Heart left ventricle (tissue), 16 donors: ENCODE data around the gene WNT10A. TPM values are rescaled to one million over a fixed set of nuclear protein-coding genes. Genes with fewer than 3 reads are reported as not detected.
"Not testable (repeated sequence)": the region's sequence is repeated elsewhere in the genome, so short reads cannot be mapped to it uniquely, and the experiment has no call there.

Experiments used
- ATAC-seq, 4 donors: fragments of 200-7000 bp; cut with Tn5 transposase; one replicate each; pipeline ENCODE4 v1.9.1; 2020 to 2022; ENCODE audit warnings: moderate library complexity in 4 of 4, mild to moderate bottlenecking in 3 of 4, moderate number of reproducible peaks in 1 of 4
- DNase-seq, 5 donors: peaks; one replicate each; pipeline ENCODE4 v3.0.0-alpha.2; 2020
- H3K27ac ChIP-seq, 12 donors: fragments of 200-600 bp; sonication (generic) in 4 of 12; one replicate each; pipeline versions ENCODE4 v1.5.0 to v1.8.0; 2016 to 2022; ENCODE audit warnings: mild to moderate bottlenecking in 2 of 12
- H3K27me3 ChIP-seq, 9 donors: fragments of 200-600 bp; sonication (generic) in 2 of 9; one replicate each; pipeline versions ENCODE4 v1.5.1 to v1.8.0; 2016 to 2022; ENCODE audit warnings: mild to moderate bottlenecking in 3 of 9
- H3K36me3 ChIP-seq, 9 donors: fragments of 200-600 bp; sonication (generic) in 2 of 9; one replicate each; pipeline versions ENCODE4 v1.5.0 to v1.8.0; 2018 to 2022; ENCODE audit warnings: mild to moderate bottlenecking in 2 of 9
- H3K4me1 ChIP-seq, 12 donors: fragments of 200-600 bp; sonication (generic) in 4 of 12; one replicate each; pipeline versions ENCODE4 v1.5.0 to v1.8.0; 2016 to 2022; ENCODE audit warnings: mild to moderate bottlenecking in 3 of 12
- H3K4me3 ChIP-seq, 12 donors: fragments of 200-600 bp; sonication (generic) in 4 of 12; one replicate each; pipeline versions ENCODE4 v1.5.0 to v1.8.0; 2017 to 2022; ENCODE audit warnings: mild to moderate bottlenecking in 9 of 12, moderate library complexity in 4 of 12
- H3K9me3 ChIP-seq, 12 donors: fragments of 200-600 bp; sonication (generic) in 4 of 12; one replicate each; pipeline versions ENCODE4 v1.5.0 to v1.8.0; 2016 to 2022; ENCODE audit warnings: mild to moderate bottlenecking in 1 of 12
- CTCF ChIP-seq, 12 donors: fragments of 200-600 bp; sonication (generic) in 4 of 12; IDR thresholded peaks; one replicate each; pipeline versions ENCODE4 v1.5.0 to v1.8.0; 2018 to 2022; ENCODE audit warnings: antibody characterized with exemption in 12 of 12, mild to moderate bottlenecking in 5 of 12
- POLR2A ChIP-seq, 2 donors: fragments of 450-650 bp; IDR thresholded peaks; one replicate each; pipeline ENCODE4 v1.6.1; 2017; ENCODE audit warnings: antibody characterized with exemption in 2 of 2, mild to moderate bottlenecking in 2 of 2, moderate library complexity in 2 of 2
- WGBS, 4 donors: extraction: QIAGEN DNeasy Blood & Tissue Kit in 2 of 4; methylation state at CpG; one replicate each; pipeline versions ENCODE4 v1.1.5 to v1.1.7; 2013 to 2018; 5-methylcytosine and 5-hydroxymethylcytosine counted together
- intact Hi-C, 10 donors: fragments of 100-400 bp; cut with DNase I; formaldehyde crosslinking; loops; one replicate each; pipeline versions ENCODE4 v1.11.1 to v1.14.2; 2022
- polyA plus RNA-seq, 2 donors: library from polyadenylated mRNA; stranded (reverse); fragments of 200-250 nt; gene quantifications; one replicate each; pipeline ENCODE4 v1.2.3, GENCODE V29; 2013
- total RNA-seq, 9 donors: library from RNA; depleted of rRNA in 2 of 9; stranded (reverse); fragments of >200 nt in 2 of 9; fragmentation: NEBNext Ultra II Directional in 3 of 9; extraction: Animal tissue kit (Norgen Biotek cat#: 25700) in 3 of 9; gene quantifications; one replicate each; pipeline versions ENCODE4 v1.1.0 to v1.2.4, GENCODE V29; 2016 to 2023
- donor health status: ischemic (EF 13 %, LVEDD 7.1; RV severe dilation, severe dysfunction).
- donor health status: healthy with polysubstance abuse.
- donor health status: DM: no; HTN: yes; CAD: no.
- donor health status: DM: no; HTN: no; CAD: no.
- donor health status: ischemic (EF 25% LVEDD 6.9; RV normal size, moderate dysfunction).
- donor health status: ischemic (EF 25% LVEDD 5.7; RV mildly dilated, moderate dysfunction).
- donor health status: healthy.
- donor health status: DM: yes; HTN: yes; CAD: no.
- donor health status: ischemic (EF 35%, LVEDD 5.7; RV mildly dilated, moderate dysfunction).
- donor health status: nonischemic (EF 11% LVEDD 7.7; RV severe dilation, severe dysfunction).
- donor health status: DM: yes; HTN: yes; CAD: no.
- donor health status: PGD.
- donor health status: ischemic (EF 29% LVEDD 5.4; RV normal size, mild dysfunction).
- donor health status: nonischemic (EF 23%, LVEDD 6.1; RV moderate dilation, normal function).

The WNT10A gene
- total and polyA plus RNA-seq, 11 donors: 0.08 to 1.3 (median 0.16) TPM; not detected in 8

GRCh38 chr2:218925434-218925833, 44.8 kb downstream of the WNT10A start:
- H3K27ac ChIP-seq: no peak overlapping the region
- TF ChIP-seq CTCF (IDR thresholded peaks at IDR 0.05): no peak
- no peak for TF ChIP-seq POLR2A (IDR thresholded peaks at IDR 0.05)
- H3K4me3 ChIP-seq: no peak overlapping the region
- intact Hi-C loops: no loop called here
- no peak for ATAC-seq
- 74 to 75% (median 74%) methylated on average over 2 of the region's 2 CpGs for WGBS, 4 donors
- no peak for DNase-seq
- H3K36me3 ChIP-seq: no peaks in the 10 kb centered on the region
- H3K4me1 ChIP-seq: no peaks in the 10 kb centered on the region
- peaks cover 0 to 4% (median 0%) of the 10 kb centered on the region in 12 donors for H3K9me3 ChIP-seq
- H3K27me3 ChIP-seq: peaks cover 0 to 43% (median 5%) of the 10 kb centered on the region in 9 donors

- 59 to 76% (median 69%) methylated on average over 2 of the region's 2 CpGs for WGBS, 4 donors
- ATAC-seq (peak in 1 of 4 donors; percentile 39), DNase-seq (no peak)
- no peak overlapping the region for H3K27ac ChIP-seq
- no peaks in the 10 kb centered on the region for H3K36me3 ChIP-seq
- peaks cover 0 to 35% (median 5%) of the 10 kb centered on the region in 9 donors for H3K27me3 ChIP-seq
- intact Hi-C loops: no loop called here
- peaks cover 0 to 4% (median 0%) of the 10 kb centered on the region in 12 donors for H3K9me3 ChIP-seq
- H3K4me1 ChIP-seq: no peaks in the 10 kb centered on the region
- no peak overlapping the region for H3K4me3 ChIP-seq
- no peak for TF ChIP-seq CTCF (IDR thresholded peaks at IDR 0.05)
- no peak for TF ChIP-seq POLR2A (IDR thresholded peaks at IDR 0.05)
These were observed 46.8 kb downstream of the WNT10A start for GRCh38 chr2:218927422-218927821.

GRCh38 chr2:218927876-218928275, 47.2 kb downstream of the WNT10A start:
- Histone ChIP-seq H3K27me3 (peaks cover 0 to 33% (median 5%) of the 10 kb centered on the region in 9 donors), H3K36me3 (no peaks in the 10 kb centered on the region), H3K4me1 (no peaks in the 10 kb centered on the region), H3K9me3 (peaks cover 0 to 4% (median 0%) of the 10 kb centered on the region in 12 donors), H3K4me3 (no peak overlapping the region), H3K27ac (no peak overlapping the region)
- intact Hi-C loops: no loop called here
- 64 to 74% (median 70%) methylated on average over 4 of the region's 4 CpGs for WGBS, 4 donors
- TF ChIP-seq POLR2A (IDR thresholded peaks at IDR 0.05) (no peak), CTCF (IDR thresholded peaks at IDR 0.05) (no peak)
- DNase-seq (no peak), ATAC-seq (no peak)

- 86 to 94% (median 92%) methylated on average over 5 to 10 of the region's 10 CpGs for WGBS, 4 donors
- H3K4me1 ChIP-seq, H3K36me3 ChIP-seq, DNase-seq, H3K4me3 ChIP-seq, H3K9me3 ChIP-seq, intact Hi-C loops, H3K27ac ChIP-seq, ATAC-seq: not testable (repeated sequence)
- peaks cover 0 to 33% (median 1%) of the 10 kb centered on the region in 9 donors for H3K27me3 ChIP-seq
These were observed 49.8 kb downstream of the WNT10A start for GRCh38 chr2:218930488-218930887.

- WGBS, 4 donors: 91 to 99% (median 92%) methylated on average over 7 to 17 of the region's 25 CpGs
- H3K4me1 ChIP-seq, H3K36me3 ChIP-seq, ATAC-seq, H3K4me3 ChIP-seq, H3K9me3 ChIP-seq, DNase-seq, H3K27ac ChIP-seq, intact Hi-C loops: not testable (repeated sequence)
- peaks cover 0 to 43% (median 9%) of the 10 kb centered on the region in 9 donors for H3K27me3 ChIP-seq
These were observed 51.1 kb downstream of the WNT10A start for GRCh38 chr2:218931751-218932150.

Other genes with a start within 250 kb of the WNT10A start
- gene ZNF142, start 221.2 kb upstream of the WNT10A start, total RNA-seq: 10 to 100 TPM; 18.1 to 46.0 (median 21.8) TPM
- 10 to 100 TPM; 10.4 to 12.6 TPM for gene ZNF142, start 221.2 kb upstream of the WNT10A start, polyA plus RNA-seq
- 10 to 100 TPM; 27.3 to 53.2 (median 43.7) TPM for gene BCS1L, start 221.2 kb upstream of the WNT10A start, total RNA-seq
- 10 to 100 TPM; 43.3 to 54.7 TPM for gene BCS1L, start 221.2 kb upstream of the WNT10A start, polyA plus RNA-seq
- 10 to 100 TPM in 8 of 9 donors, 1 to 10 TPM in 1; 9.7 to 23.8 (median 15.0) TPM for gene RNF25, start 208.8 kb upstream of the WNT10A start, total RNA-seq
- gene RNF25, start 208.8 kb upstream of the WNT10A start, polyA plus RNA-seq: 10 to 100 TPM; 21.0 to 24.0 TPM
- gene STK36, start 208.8 kb upstream of the WNT10A start, total RNA-seq: 10 to 100 TPM in 3 of 9 donors, 1 to 10 TPM in 6; 4.7 to 16.2 (median 7.9) TPM
- 1 to 10 TPM; 6.9 to 8.0 TPM for gene STK36, start 208.8 kb upstream of the WNT10A start, polyA plus RNA-seq
- gene TTLL4, start 170.0 kb upstream of the WNT10A start, total RNA-seq: 10 to 100 TPM in 2 of 9 donors, 1 to 10 TPM in 7; 5.3 to 14.0 (median 6.0) TPM
- gene TTLL4, start 170.0 kb upstream of the WNT10A start, polyA plus RNA-seq: 1 to 10 TPM; 5.4 to 6.2 TPM
- 10 to 100 TPM in 3 of 9 donors, 1 to 10 TPM in 6; 3.3 to 43.8 (median 7.5) TPM for gene CYP27A1, start 98.7 kb upstream of the WNT10A start, total RNA-seq
- 1 to 10 TPM; 5.1 to 5.4 TPM for gene CYP27A1, start 98.7 kb upstream of the WNT10A start, polyA plus RNA-seq
- gene PRKAG3, start 49.0 kb upstream of the WNT10A start, total RNA-seq: not detected
- under 1 TPM in 1 of 2 donors, not detected in 1; 0.06 TPM for gene PRKAG3, start 49.0 kb upstream of the WNT10A start, polyA plus RNA-seq
- 10 to 100 TPM in 1 of 9 donors, 1 to 10 TPM in 3, under 1 TPM in 5; 0.34 to 13.1 (median 1.00) TPM for gene WNT6, start 21.0 kb upstream of the WNT10A start, total RNA-seq
- 1 to 10 TPM in 1 of 2 donors, under 1 TPM in 1; 0.44 to 1.4 TPM for gene WNT6, start 21.0 kb upstream of the WNT10A start, polyA plus RNA-seq
- gene CDK5R2, start 78.8 kb downstream of the WNT10A start, total RNA-seq: not detected
- gene CDK5R2, start 78.8 kb downstream of the WNT10A start, polyA plus RNA-seq: not detected
- not detected for gene FEV, start 104.3 kb downstream of the WNT10A start, total RNA-seq
- gene FEV, start 104.3 kb downstream of the WNT10A start, polyA plus RNA-seq: not detected
- not detected for gene CRYBA2, start 112.6 kb downstream of the WNT10A start, total RNA-seq
- not detected for gene CRYBA2, start 112.6 kb downstream of the WNT10A start, polyA plus RNA-seq
- gene CFAP65, start 160.7 kb downstream of the WNT10A start, total RNA-seq: under 1 TPM in 1 of 9 donors, not detected in 8; 0.04 TPM
- gene CFAP65, start 160.7 kb downstream of the WNT10A start, polyA plus RNA-seq: not detected
- gene IHH, start 180.1 kb downstream of the WNT10A start, total RNA-seq: not detected
- gene IHH, start 180.1 kb downstream of the WNT10A start, polyA plus RNA-seq: not detected